Measurements from ENCODE around the gene LRCH3.
"Not testable (repeated sequence)": the region's sequence is repeated elsewhere in the genome, so short reads cannot be mapped to it uniquely, and the experiment has no call there.

GRCh38 chr3:197884330-197884729, 93.3 kb downstream of the LRCH3 start:
- not testable (repeated sequence) for TF ChIP-seq CTCF (IDR thresholded peaks at IDR 0.05); POLR2AphosphoS5 (IDR thresholded peaks at IDR 0.05; ENCODE audit: low read depth, low read length); TCF7L2 (IDR thresholded peaks at IDR 0.05; ENCODE audit: low read depth, low read length); SIN3A (IDR thresholded peaks at IDR 0.05; ENCODE audit: borderline replicate concordance, insufficient read depth, low read depth, low read length)
